Thoracic aorta (tissue), 2 donors: ENCODE measurements around the gene PACSIN1. TPM values are rescaled to one million over a fixed set of nuclear protein-coding genes. Genes with fewer than 3 reads are reported as not detected.

ENCODE experiments used
- ATAC-seq: fragments of 150-250 bp; one replicate; pipeline ENCODE4 v1.8.0; 2017; ENCODE audit warnings: low read depth; ENCODE audit not compliant: insufficient number of reproducible peaks, low FRiP score
- DNase-seq: peaks from one replicate; pipeline ENCODE4 v3.0.0-alpha.2; 2020; ENCODE audit warnings: low spot score
- H3K27ac ChIP-seq, 2 donors: fragments of 200-600 bp; sonication (generic); 1 replicate in 1 of 2; 2 replicates in 1 of 2; pipeline ENCODE4 v1.5.1; 2016; ENCODE audit warnings: mild to moderate bottlenecking in 2 of 2, moderate library complexity in 2 of 2
- H3K27me3 ChIP-seq: fragments of 200-600 bp; sonication (generic); replicated peaks from 2 replicates; pipeline ENCODE4 v1.6.0; 2016; ENCODE audit warnings: mild to moderate bottlenecking; ENCODE audit not compliant: insufficient read depth
- H3K36me3 ChIP-seq: fragments of 200-600 bp; sonication (generic); one replicate; pipeline ENCODE4 v1.5.1; 2016
- H3K4me1 ChIP-seq, 2 donors: fragments of 200-600 bp; sonication (generic); 1 replicate in 1 of 2; 2 replicates in 1 of 2; pipeline versions ENCODE4 v1.5.1 to v1.6.0; 2016; ENCODE audit warnings: low read depth in 2 of 2, mild to moderate bottlenecking in 1 of 2; ENCODE audit not compliant: control insufficient read depth in 1 of 2
- H3K4me3 ChIP-seq: fragments of 200-600 bp; sonication (generic); 2 replicates; pipeline ENCODE4 v1.5.1; 2016; ENCODE audit warnings: mild to moderate bottlenecking
- H3K9me3 ChIP-seq: fragments of 200-600 bp; sonication (generic); 2 replicates; pipeline ENCODE4 v1.5.1; 2016
- CTCF ChIP-seq: fragments of 200-600 bp; sonication (generic); IDR thresholded peaks from one replicate; pipeline ENCODE4 v1.5.1; 2019; ENCODE audit warnings: antibody characterized with exemption
- total RNA-seq, 2 donors: library from RNA; depleted of rRNA; stranded (reverse); fragments of >200 nt; gene quantifications; one replicate each; pipeline versions ENCODE4 v1.1.0 to v1.2.3, GENCODE V29; 2016

The PACSIN1 gene
- total RNA-seq, 2 donors from 2014 or later: 0.14 TPM; not detected in 1

- DNase-seq: no peak
- Histone ChIP-seq H3K4me3 (no peak overlapping the region), H3K27ac (no peak overlapping the region), H3K9me3 (peaks cover under 1% of the 10 kb centered on the region), H3K27me3 (no peaks in the 10 kb centered on the region), H3K36me3 (no peaks in the 10 kb centered on the region), H3K4me1 (no peaks in the 10 kb centered on the region)
- no peak for TF ChIP-seq CTCF
- ATAC-seq: no peak
These were observed 87.3 kb downstream of the PACSIN1 start for GRCh38 chr6:34553146-34553545.

- Histone ChIP-seq H3K4me3 (no peak overlapping the region), H3K27ac (no peak overlapping the region), H3K27me3 (no peaks in the 10 kb centered on the region), H3K9me3 (peaks cover 6% of the 10 kb centered on the region), H3K36me3 (no peaks in the 10 kb centered on the region), H3K4me1 (no peaks in the 10 kb centered on the region)
- no peak for TF ChIP-seq CTCF
- no peak for ATAC-seq
- no peak for DNase-seq
These were observed 87.9 kb downstream of the PACSIN1 start for GRCh38 chr6:34553750-34554149.

GRCh38 chr6:34554291-34555006 is 88.6 kb downstream of the PACSIN1 start:
- peaks cover 6% of the 10 kb centered on the region for H3K9me3 ChIP-seq
- H3K4me3 ChIP-seq: no peak overlapping the region
- no peak for TF ChIP-seq CTCF
- H3K27me3 ChIP-seq: no peaks in the 10 kb centered on the region
- no peaks in the 10 kb centered on the region for H3K36me3 ChIP-seq
- DNase-seq: no peak
- no peak overlapping the region for H3K27ac ChIP-seq
- no peak for ATAC-seq
- H3K4me1 ChIP-seq: no peaks in the 10 kb centered on the region

DNA sequence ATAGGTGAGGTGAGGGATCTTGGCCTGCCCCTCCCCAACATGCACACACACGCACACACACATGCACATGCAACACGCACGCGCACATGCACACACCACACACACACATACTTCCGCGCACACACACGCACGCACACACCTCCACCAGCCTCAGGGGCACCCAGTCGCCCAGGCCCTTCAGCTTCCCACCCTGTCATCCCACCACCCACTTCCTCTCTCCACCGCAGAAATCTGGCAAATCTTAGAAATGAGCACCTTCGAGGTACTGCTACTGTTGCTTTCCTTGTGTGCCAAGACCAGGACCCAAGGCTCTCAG is 89.1 kb downstream of the PACSIN1 start:
- no peak for ATAC-seq
- Histone ChIP-seq H3K9me3 (peaks cover 6% of the 10 kb centered on the region), H3K4me1 (no peaks in the 10 kb centered on the region), H3K36me3 (no peaks in the 10 kb centered on the region), H3K27me3 (no peaks in the 10 kb centered on the region), H3K4me3 (no peak overlapping the region), H3K27ac (no peak overlapping the region)
- no peak for TF ChIP-seq CTCF
- DNase-seq: no peak

DNA sequence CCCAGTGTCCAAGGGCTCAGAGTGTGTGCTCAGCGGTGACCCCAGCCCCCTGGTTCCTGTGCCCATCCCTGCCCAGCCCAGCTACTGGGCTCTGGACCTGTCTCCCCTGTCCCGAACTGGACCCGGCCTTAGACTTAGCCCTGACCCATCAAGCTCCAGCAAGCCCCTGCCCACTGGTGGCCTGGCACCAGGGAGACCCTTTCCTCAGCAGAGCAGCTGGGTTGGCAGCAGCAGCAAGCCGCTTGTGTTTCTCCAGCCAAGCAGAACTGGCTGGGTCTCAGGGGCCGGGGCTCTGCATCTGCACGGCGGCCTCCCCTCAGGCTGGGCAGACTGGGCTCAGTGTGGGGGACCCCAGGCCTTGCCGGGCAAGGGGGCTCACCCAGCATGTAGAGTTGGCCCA is 89.5 kb downstream of the PACSIN1 start:
- DNase-seq (no peak), ATAC-seq (no peak)
- H3K27me3 ChIP-seq: no peaks in the 10 kb centered on the region
- H3K36me3 ChIP-seq: no peaks in the 10 kb centered on the region
- H3K4me1 ChIP-seq: no peaks in the 10 kb centered on the region
- H3K27ac ChIP-seq: no peak overlapping the region
- H3K4me3 ChIP-seq: no peak overlapping the region
- H3K9me3 ChIP-seq: peaks cover 6% of the 10 kb centered on the region
- TF ChIP-seq CTCF: no peak
